ENCODE data around the gene PPBP. TPM values are rescaled to one million over a fixed set of nuclear protein-coding genes. Genes with fewer than 3 reads are reported as not detected.
"Not testable (repeated sequence)": the region's sequence is repeated elsewhere in the genome, so short reads cannot be mapped to it uniquely, and the experiment has no call there.

The PPBP gene
- total RNA-seq, 1 experiment from 2014 or later, result not detected

DNA sequence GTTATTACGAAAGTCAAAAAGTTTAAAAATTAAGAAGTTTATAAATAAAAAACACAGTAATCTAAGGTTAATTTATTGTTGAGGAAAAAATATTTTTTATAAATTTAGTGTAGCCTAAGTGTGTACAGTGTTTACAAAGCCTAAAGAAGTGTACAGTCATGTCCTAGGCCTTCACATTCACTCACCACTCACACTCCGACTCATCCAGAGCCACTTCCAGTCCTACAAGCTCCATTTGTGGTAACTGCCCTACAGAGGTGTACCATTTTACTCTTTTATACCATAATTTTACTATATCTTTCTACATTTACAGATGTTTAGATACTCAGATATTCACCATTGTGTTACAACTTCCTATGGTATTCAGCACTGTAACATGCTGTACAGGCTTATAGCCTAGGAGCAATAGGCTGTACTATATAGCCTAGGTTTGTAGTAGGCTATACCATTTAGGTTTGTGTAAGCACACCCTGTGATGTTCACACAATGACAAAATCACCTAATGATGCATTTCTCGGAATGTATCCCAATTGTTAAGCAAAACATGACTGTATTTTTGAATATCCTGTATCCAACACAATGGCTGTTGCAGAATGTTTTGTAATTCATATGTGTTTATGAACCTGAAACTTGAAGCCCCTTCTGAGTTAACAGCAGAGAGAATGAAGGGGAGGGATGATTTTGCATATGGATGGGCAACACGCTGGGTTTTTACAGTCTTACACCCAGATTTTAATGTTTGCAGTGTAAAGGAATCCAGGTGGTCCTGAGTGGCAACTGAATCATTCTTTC, 3.1 kb downstream of the PPBP start:
- Histone ChIP-seq H3K9me3 (replicated peaks) (no peaks in the 10 kb centered on the region), H3K4me3 (no peak overlapping the region), H3K27ac (no peak overlapping the region), H3K27me3 (replicated peaks) (no peaks in the 10 kb centered on the region; the same call in none of the 2 replicates), H3K4me1 (replicated peaks) (no peaks in the 10 kb centered on the region), H3K36me3 (no peaks in the 10 kb centered on the region)
- no peak for DNase-seq (ENCODE audit: low read depth in 1 of 2, low spot score in 2 of 2)

DNA sequence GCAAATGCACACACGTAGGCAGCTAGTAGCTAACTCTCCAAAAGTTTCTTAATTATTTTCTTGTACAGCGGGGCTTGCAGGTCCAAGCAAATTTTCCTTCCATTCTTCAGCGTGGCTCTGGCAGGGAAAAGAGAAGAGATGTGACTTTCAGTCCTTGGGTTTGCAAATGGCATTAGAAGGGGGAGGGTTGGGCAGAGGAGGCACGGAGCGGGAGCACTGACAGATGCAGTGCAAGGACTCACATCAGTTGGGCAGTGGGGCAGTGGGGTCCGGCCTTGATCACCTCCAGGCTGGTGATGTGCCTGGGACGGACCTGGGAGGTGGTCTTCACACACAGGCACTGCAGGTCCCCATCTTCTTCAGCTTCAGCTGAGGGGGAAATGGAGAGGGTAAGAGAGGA, 6.8 kb downstream of the PPBP start:
- H3K36me3 ChIP-seq; H3K4me3 ChIP-seq; H3K27me3 ChIP-seq (replicated peaks); H3K9me3 ChIP-seq (replicated peaks); DNase-seq (ENCODE audit: low read depth in 1 of 2, low spot score in 2 of 2); H3K4me1 ChIP-seq (replicated peaks); H3K27ac ChIP-seq: not testable (repeated sequence)

DNA sequence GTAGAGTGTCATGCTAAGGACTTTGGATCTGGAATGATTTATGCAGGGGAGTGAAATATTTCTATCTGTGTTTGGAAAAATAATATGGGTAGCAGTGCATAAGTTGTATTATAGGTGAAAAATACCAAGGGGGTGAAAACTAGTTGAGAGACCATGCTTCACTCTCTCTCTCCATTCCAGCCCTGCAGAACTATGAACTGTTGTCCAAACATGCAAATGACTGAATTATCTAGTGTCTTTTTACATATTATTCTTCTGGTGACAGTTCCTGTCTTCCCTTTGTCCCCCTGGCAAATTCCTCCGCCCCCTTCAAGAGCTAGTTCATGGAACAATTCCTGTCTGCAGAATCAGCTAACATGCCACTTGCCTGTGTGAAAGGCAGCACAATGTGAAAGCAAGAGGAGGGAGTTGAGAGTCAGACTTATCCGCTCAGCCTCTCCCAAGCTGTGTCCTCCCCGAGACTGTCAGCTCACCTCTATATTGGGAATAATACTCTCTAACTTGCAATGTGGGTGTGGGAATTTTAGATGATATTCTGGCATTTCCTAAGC, 8.5 kb downstream of the PPBP start:
- Histone ChIP-seq H3K9me3 (replicated peaks) (no peaks in the 10 kb centered on the region), H3K36me3 (no peaks in the 10 kb centered on the region), H3K27ac (no peak overlapping the region), H3K4me1 (replicated peaks) (peaks cover 3% of the 10 kb centered on the region; the same call in 1 of the 2 replicates), H3K27me3 (replicated peaks) (no peaks in the 10 kb centered on the region; the same call in 1 of the 2 replicates), H3K4me3 (no peak overlapping the region)
- DNase-seq (ENCODE audit: low read depth in 1 of 2, low spot score in 2 of 2), result no peak

DNA sequence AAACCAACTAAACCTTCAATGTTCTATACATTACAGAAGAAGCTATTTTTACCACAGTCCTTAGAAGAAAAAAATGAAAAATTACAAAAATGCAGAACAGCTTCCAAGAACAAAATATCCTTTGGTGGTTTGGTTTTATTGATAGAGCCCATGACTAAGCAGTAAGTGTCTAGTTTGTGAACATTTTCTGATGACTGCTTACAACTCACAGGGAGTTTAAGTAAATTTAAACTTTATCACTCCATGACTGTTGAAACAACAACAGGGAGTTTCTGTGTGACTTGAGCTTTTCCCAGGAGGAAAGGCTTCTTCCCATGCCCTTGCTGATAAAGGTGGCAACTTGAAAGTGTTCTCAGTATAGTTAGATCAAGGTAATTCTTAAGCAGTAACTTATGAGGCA, 9.1 kb downstream of the PPBP start:
- H3K27me3 ChIP-seq (replicated peaks), result no peaks in the 10 kb centered on the region; the same call in 1 of the 2 replicates
- DNase-seq (ENCODE audit: low read depth in 1 of 2, low spot score in 2 of 2), result no peak
- H3K27ac ChIP-seq, result no peak overlapping the region
- no peaks in the 10 kb centered on the region for H3K9me3 ChIP-seq (replicated peaks)
- H3K36me3 ChIP-seq, result no peaks in the 10 kb centered on the region
- no peak overlapping the region for H3K4me3 ChIP-seq
- peaks cover 3% of the 10 kb centered on the region; the same call in 1 of the 2 replicates for H3K4me1 ChIP-seq (replicated peaks)

DNA sequence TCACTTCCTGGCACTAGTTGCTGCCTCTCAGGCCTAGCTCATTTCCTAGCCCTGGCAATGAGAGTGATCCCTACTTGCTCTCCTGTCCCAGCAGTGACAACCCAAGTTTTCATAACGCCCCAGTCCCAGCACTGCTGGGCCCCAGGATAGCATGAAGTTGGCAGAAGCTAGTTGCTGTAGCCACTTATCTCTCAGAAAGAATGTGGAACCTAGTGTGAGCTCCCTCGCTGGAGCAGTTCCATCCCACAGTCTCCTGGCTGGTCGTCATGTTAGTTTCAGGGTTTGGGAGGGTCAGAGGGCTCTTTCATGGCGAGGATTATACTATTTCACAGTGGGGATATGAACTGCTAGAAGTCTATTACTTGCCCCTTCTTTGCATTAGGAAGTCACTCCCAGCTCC, 11.3 kb downstream of the PPBP start:
- no peaks in the 10 kb centered on the region; the same call in 1 of the 2 replicates for H3K27me3 ChIP-seq (replicated peaks)
- no peaks in the 10 kb centered on the region for H3K9me3 ChIP-seq (replicated peaks)
- H3K36me3 ChIP-seq, result no peaks in the 10 kb centered on the region
- peaks cover 3% of the 10 kb centered on the region; the same call in 1 of the 2 replicates for H3K4me1 ChIP-seq (replicated peaks)
- no peak overlapping the region for H3K4me3 ChIP-seq
- no peak overlapping the region for H3K27ac ChIP-seq
- DNase-seq (ENCODE audit: low read depth in 1 of 2, low spot score in 2 of 2), result no peak

DNA sequence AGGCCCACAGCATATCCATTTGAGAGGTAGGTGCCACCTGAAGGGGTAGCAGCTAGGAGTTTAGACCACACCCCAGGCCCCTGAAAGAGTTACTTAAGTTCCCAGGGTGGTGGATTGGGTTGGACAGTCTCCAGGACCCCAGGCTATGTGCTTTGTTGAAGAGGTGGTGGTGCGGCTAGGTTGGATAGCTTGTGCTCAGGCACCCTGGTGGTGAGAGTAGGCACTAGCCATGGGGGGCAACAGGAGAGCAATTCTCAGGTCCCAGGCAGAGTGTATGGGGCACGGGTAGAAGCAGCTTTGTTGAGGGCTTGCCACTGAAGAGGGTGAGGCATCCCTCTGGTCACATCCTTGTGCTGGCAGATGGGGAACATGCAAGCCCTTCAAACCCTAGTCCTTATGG, 11.8 kb downstream of the PPBP start:
- DNase-seq (ENCODE audit: low read depth in 1 of 2, low spot score in 2 of 2), result no peak
- Histone ChIP-seq H3K4me1 (replicated peaks) (peaks cover 3% of the 10 kb centered on the region; the same call in 1 of the 2 replicates), H3K27ac (no peak overlapping the region), H3K4me3 (no peak overlapping the region), H3K36me3 (no peaks in the 10 kb centered on the region), H3K27me3 (replicated peaks) (no peaks in the 10 kb centered on the region; the same call in 1 of the 2 replicates), H3K9me3 (replicated peaks) (no peaks in the 10 kb centered on the region)

DNA sequence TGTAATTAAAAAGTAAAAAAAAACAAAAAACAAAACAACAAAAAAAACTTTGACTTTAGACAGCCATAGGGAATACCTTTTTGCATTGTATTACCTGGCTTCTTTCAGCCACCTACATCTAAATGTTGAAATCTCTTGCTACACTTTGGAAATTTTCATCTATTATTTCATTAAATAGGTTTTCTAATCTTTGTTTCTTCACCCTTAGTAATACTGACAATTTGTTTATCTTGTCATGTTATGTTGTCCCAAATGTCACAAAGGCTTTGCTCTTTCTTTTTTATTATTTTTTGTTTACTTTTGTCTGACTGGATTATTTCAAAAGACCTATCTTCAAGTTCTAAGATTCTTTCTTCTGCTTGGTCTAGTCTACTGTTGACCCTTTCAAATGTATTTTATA, 13.6 kb downstream of the PPBP start:
- Histone ChIP-seq H3K27ac (no peak overlapping the region), H3K9me3 (replicated peaks) (no peaks in the 10 kb centered on the region), H3K36me3 (no peaks in the 10 kb centered on the region), H3K4me1 (replicated peaks) (peaks cover 3% of the 10 kb centered on the region; the same call in 1 of the 2 replicates), H3K27me3 (replicated peaks) (no peaks in the 10 kb centered on the region), H3K4me3 (no peak overlapping the region)
- DNase-seq (ENCODE audit: low read depth in 1 of 2, low spot score in 2 of 2), result no peak

DNA sequence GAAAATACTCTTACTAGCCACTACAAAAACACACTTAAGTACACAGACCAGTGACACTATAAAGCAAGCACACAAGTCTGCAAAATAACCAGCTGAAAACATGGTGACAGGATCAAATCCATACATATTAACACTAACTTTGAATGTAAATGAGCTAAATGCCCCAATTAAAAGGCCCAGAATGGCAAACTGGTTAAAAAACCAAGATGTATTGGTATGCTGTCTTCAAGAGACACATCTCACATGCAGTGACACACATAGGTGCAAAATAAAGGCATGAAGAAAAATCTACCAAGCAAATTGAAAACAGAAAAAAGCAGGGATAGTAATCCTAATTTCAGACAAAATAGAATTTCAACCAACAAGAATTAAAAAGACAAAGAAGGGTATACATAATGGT, 17.0 kb downstream of the PPBP start:
- no peaks in the 10 kb centered on the region for H3K4me1 ChIP-seq (replicated peaks)
- no peak overlapping the region for H3K27ac ChIP-seq
- no peaks in the 10 kb centered on the region for H3K27me3 ChIP-seq (replicated peaks)
- H3K36me3 ChIP-seq, result no peaks in the 10 kb centered on the region
- no peaks in the 10 kb centered on the region for H3K9me3 ChIP-seq (replicated peaks)
- DNase-seq (ENCODE audit: low read depth in 1 of 2, low spot score in 2 of 2), result no peak
- H3K4me3 ChIP-seq, result no peak overlapping the region

DNA sequence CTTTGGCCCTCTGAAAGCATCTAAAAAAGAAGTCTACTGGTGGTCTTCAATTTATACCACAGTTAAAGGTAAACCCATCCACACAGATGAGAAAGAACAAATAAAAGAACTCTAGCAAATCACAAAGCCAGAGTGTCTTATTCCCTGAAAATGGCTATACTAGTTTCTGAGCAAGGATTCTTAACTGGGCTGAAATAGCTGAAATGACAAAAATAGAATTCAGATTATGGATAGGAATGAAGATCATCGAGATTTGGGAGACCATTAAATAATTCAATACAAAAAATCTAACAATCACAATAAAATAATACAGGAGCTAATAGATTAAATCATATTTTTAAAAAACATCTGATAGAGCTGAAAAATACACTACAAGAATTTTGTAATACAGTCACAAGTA, 18.0 kb downstream of the PPBP start:
- Histone ChIP-seq H3K27me3 (replicated peaks) (no peaks in the 10 kb centered on the region), H3K27ac (no peak overlapping the region), H3K4me1 (replicated peaks) (no peaks in the 10 kb centered on the region), H3K4me3 (no peak overlapping the region), H3K36me3 (no peaks in the 10 kb centered on the region), H3K9me3 (replicated peaks) (no peaks in the 10 kb centered on the region)
- DNase-seq (ENCODE audit: low read depth in 1 of 2, low spot score in 2 of 2), result no peak

DNA sequence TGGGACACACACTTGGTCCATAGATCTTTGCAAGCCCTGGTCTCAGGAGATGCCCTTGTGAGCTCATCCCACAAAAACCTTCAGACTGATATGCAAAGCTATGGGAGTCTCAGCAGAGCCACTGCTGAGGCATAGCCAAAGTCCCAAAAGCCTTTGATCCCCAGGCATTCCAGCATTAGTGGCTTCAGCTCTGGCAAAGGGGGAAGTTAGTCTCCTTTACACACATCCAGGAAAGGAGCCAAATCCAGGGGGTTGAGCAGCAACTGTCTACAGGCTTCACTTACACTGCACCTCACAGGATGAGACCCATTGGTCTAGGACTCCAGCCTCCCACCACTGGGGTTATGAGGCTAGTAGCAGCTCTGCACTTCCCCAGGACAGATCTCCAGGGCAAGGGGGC, 20.1 kb downstream of the PPBP start:
- no peak for DNase-seq (ENCODE audit: low read depth in 1 of 2, low spot score in 2 of 2)
- no peaks in the 10 kb centered on the region for H3K9me3 ChIP-seq (replicated peaks)
- no peak overlapping the region for H3K27ac ChIP-seq
- H3K4me1 ChIP-seq (replicated peaks), result no peaks in the 10 kb centered on the region
- H3K36me3 ChIP-seq, result no peaks in the 10 kb centered on the region
- H3K4me3 ChIP-seq, result no peak overlapping the region
- H3K27me3 ChIP-seq (replicated peaks), result no peaks in the 10 kb centered on the region

DNA sequence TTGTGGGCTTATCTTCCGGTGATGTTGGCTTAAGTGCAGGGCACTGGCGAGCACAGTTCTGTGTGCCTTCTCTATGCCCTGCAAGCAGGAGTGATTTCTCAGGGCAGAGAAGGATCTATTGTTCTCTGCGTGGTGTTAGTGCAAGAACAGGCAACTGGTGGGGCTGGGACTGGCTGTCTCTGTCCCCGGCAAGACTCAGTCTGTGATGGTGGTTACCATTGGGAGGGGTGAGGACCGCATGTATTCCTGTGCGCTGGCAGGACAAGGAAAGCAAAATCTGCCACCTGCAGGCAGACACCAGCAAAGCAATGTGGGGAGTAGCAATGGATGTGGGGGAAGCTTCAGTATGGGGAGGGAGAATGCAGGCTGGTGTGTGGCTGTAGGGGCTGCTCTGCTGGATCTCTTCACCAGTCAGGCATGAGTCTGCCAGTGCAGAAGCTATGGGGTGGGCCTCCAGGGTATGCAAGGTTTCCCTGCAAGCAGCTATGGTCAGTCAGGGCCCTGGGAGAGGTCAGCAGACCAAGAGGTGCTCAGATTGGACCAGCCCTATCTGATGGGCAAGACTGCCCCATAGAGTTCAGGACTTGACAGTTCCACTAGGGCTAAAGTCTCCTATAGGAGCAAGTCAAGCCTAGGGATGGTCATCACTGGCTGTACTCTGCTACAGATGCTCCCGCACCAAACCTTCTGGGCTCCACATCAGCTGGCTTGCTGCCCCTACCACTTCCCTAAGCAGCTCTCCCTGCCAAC, 23.0 kb downstream of the PPBP start:
- no peaks in the 10 kb centered on the region for H3K9me3 ChIP-seq (replicated peaks)
- no peaks in the 10 kb centered on the region for H3K36me3 ChIP-seq
- H3K4me1 ChIP-seq (replicated peaks), result no peaks in the 10 kb centered on the region
- DNase-seq (ENCODE audit: low read depth in 1 of 2, low spot score in 2 of 2), result peak in 1 of 2 experiments; percentile 9
- no peak overlapping the region for H3K27ac ChIP-seq
- H3K27me3 ChIP-seq (replicated peaks), result no peaks in the 10 kb centered on the region
- H3K4me3 ChIP-seq, result no peak overlapping the region

DNA sequence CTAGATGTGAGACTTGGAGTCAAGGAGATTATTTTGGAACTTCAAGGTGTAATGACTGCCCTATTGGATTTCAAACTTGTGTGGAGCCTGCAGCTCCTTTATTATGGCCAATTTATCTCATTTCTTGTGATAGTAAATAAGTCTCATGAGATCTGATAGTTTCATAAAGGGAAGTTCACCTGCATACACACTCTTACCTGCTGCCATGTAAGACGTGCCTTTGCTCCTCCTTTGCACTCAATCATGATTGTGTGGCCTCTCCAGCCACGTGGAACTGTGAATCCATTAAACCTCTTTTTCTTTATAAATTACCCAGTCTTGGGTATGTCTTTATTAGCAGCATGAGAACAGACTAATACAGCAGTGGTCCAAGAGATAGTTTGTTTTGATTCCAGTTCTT, 25.3 kb downstream of the PPBP start:
- Histone ChIP-seq H3K36me3 (no peaks in the 10 kb centered on the region), H3K4me3 (no peak overlapping the region), H3K27me3 (replicated peaks) (no peaks in the 10 kb centered on the region), H3K4me1 (replicated peaks) (no peaks in the 10 kb centered on the region), H3K9me3 (replicated peaks) (no peaks in the 10 kb centered on the region), H3K27ac (no peak overlapping the region)
- DNase-seq (ENCODE audit: low read depth in 1 of 2, low spot score in 2 of 2), result no peak

DNA sequence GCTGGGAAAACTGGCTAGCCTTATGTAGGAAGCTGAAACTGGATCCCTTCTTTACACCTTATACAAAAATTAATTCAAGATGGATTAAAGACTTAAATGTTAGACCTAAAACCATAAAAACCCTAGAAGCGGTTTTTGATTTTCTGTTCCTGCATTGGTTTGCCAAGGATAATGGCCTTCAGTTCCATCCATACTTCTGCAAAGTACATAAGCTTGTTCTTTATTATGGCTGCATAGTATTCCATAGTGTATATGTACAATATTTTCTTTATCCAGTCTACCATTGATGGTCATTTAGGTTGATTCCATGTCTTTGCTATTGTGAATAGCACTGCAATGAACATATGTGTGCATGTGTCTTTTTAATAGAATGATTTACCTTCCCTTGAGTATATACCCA, 28.9 kb downstream of the PPBP start:
- H3K27ac ChIP-seq; H3K4me1 ChIP-seq (replicated peaks); H3K36me3 ChIP-seq; H3K9me3 ChIP-seq (replicated peaks); H3K27me3 ChIP-seq (replicated peaks); DNase-seq (ENCODE audit: low read depth in 1 of 2, low spot score in 2 of 2); H3K4me3 ChIP-seq: not testable (repeated sequence)

DNA sequence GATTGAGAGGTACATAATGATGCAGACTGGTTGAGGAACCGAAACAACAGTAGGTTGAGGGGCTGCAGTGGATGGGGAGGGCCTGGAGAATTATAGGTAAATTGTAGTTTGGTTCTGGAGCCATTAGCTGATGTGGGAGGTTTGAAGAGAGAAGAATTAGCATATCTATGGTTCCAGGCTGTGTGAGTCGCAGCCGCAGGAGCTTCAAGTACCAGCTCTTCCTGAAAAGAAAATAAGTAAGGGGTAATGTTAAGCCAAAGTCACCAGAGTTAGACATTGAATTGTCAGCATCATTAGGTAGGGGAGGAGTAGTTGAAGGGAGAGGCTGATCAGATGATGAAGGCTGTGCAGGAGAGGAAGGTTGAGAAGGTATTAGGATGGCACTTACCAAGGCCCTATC, 35.6 kb downstream of the PPBP start:
- no peak for DNase-seq (ENCODE audit: low read depth in 1 of 2, low spot score in 2 of 2)
- Histone ChIP-seq H3K9me3 (replicated peaks) (no peaks in the 10 kb centered on the region), H3K4me3 (no peak overlapping the region), H3K36me3 (no peaks in the 10 kb centered on the region), H3K27ac (no peak overlapping the region), H3K4me1 (replicated peaks) (no peaks in the 10 kb centered on the region), H3K27me3 (replicated peaks) (peaks cover 7% of the 10 kb centered on the region; the same call in 1 of the 2 replicates)
